GM12874 (cell line): ENCODE data around the gene PEPD.

ENCODE experiments used
- CTCF ChIP-seq: IDR thresholded peaks from 2 replicates; pipeline ENCODE4 v1.5.1; 2011; ENCODE audit warnings: low read depth, mild to moderate bottlenecking, control low read depth, low read length, moderate library complexity; ENCODE audit not compliant: insufficient read depth

The PEPD gene

GRCh38 chr19:33365691-33366090 lies 155.9 kb downstream of the PEPD start:
- no peak for TF ChIP-seq CTCF

- TF ChIP-seq CTCF, result no peak
Observed at GRCh38 chr19:33363476-33363875, 158.1 kb downstream of the PEPD start.

- TF ChIP-seq CTCF, result no peak
Observed at GRCh38 chr19:33362508-33363228, 158.9 kb downstream of the PEPD start.

- TF ChIP-seq CTCF, result no peak
Observed at GRCh38 chr19:33359581-33359980, 162.0 kb downstream of the PEPD start.

GRCh38 chr19:33358408-33358807 lies 163.2 kb downstream of the PEPD start:
- no peak for TF ChIP-seq CTCF

- TF ChIP-seq CTCF, result no peak
Observed at GRCh38 chr19:33357556-33357955, 164.0 kb downstream of the PEPD start.

GRCh38 chr19:33355535-33355934 lies 166.1 kb downstream of the PEPD start:
- no peak for TF ChIP-seq CTCF
